Measurements from ENCODE around the gene PNLIPRP1.

The PNLIPRP1 gene

GRCh38 chr10:116653885-116654284 lies 63.1 kb downstream of the PNLIPRP1 start:
- peak in 1 of 2 donors; percentile 6 for DNase-seq (ENCODE audit: low read depth in 2 of 2)
- no peak overlapping the region for H3K4me3 ChIP-seq (replicated peaks in 1 of 2; ENCODE audit: low read depth in 2 of 2, low read length in 2 of 2)
- no peak for TF ChIP-seq CTCF (IDR thresholded peaks at IDR 0.05; ENCODE audit: low read depth, low read length)

GRCh38 chr10:116654816-116655215 lies 64.1 kb downstream of the PNLIPRP1 start:
- H3K4me3 ChIP-seq (replicated peaks in 1 of 2; ENCODE audit: low read depth in 2 of 2, low read length in 2 of 2), result no peak overlapping the region
- peak; percentile 24 for TF ChIP-seq CTCF (IDR thresholded peaks at IDR 0.05; ENCODE audit: low read depth, low read length)
- DNase-seq (ENCODE audit: low read depth in 2 of 2), result no peak

GRCh38 chr10:116655568-116655967 lies 64.8 kb downstream of the PNLIPRP1 start:
- no peak for TF ChIP-seq CTCF (IDR thresholded peaks at IDR 0.05; ENCODE audit: low read depth, low read length)
- no peak overlapping the region for H3K4me3 ChIP-seq (replicated peaks in 1 of 2; ENCODE audit: low read depth in 2 of 2, low read length in 2 of 2)
- no peak for DNase-seq (ENCODE audit: low read depth in 2 of 2)

GRCh38 chr10:116656044-116656443 lies 65.3 kb downstream of the PNLIPRP1 start:
- TF ChIP-seq CTCF (IDR thresholded peaks at IDR 0.05; ENCODE audit: low read depth, low read length), result no peak
- no peak overlapping the region for H3K4me3 ChIP-seq (replicated peaks in 1 of 2; ENCODE audit: low read depth in 2 of 2, low read length in 2 of 2)
- DNase-seq (ENCODE audit: low read depth in 2 of 2), result no peak

GRCh38 chr10:116657863-116658551 lies 67.2 kb downstream of the PNLIPRP1 start:
- DNase-seq (ENCODE audit: low read depth in 2 of 2), result no peak
- TF ChIP-seq CTCF (IDR thresholded peaks at IDR 0.05; ENCODE audit: low read depth, low read length), result no peak
- H3K4me3 ChIP-seq (replicated peaks in 1 of 2; ENCODE audit: low read depth in 2 of 2, low read length in 2 of 2), result no peak overlapping the region

Data from cardiac fibroblast (primary cell).